ENCODE measurements around the gene ITGB1. TPM values are rescaled to one million over a fixed set of nuclear protein-coding genes. Genes with fewer than 3 reads are reported as not detected.
"Not testable (repeated sequence)": the region's sequence is repeated elsewhere in the genome, so short reads cannot be mapped to it uniquely, and the experiment has no call there.

Gene ITGB1
- total RNA-seq, 1 donor, result 2,201 TPM

- no peak overlapping the region for H3K4me3 ChIP-seq (ENCODE audit: low read depth, low read length)
- TF ChIP-seq CTCF (IDR thresholded peaks at IDR 0.05; ENCODE audit: insufficient read depth, low read length), result no peak
- no peak for DNase-seq (ENCODE audit: low read depth)
Observed at GRCh38 chr10:32995066-32995622, 37.1 kb upstream of the ITGB1 start.

- DNase-seq (ENCODE audit: low read depth); H3K4me3 ChIP-seq (ENCODE audit: low read depth, low read length): not testable (repeated sequence)
Observed at GRCh38 chr10:32994632-32995031, 36.6 kb upstream of the ITGB1 start.

GRCh38 chr10:32992310-32992709 lies 34.3 kb upstream of the ITGB1 start:
- not testable (repeated sequence) for H3K4me3 ChIP-seq (ENCODE audit: low read depth, low read length); DNase-seq (ENCODE audit: low read depth)

GRCh38 chr10:32990811-32991210 lies 32.8 kb upstream of the ITGB1 start:
- TF ChIP-seq CTCF (IDR thresholded peaks at IDR 0.05; ENCODE audit: insufficient read depth, low read length), result no peak
- DNase-seq (ENCODE audit: low read depth), result no peak
- H3K4me3 ChIP-seq (ENCODE audit: low read depth, low read length), result no peak overlapping the region

- DNase-seq (ENCODE audit: low read depth), result no peak
- no peak for TF ChIP-seq CTCF (IDR thresholded peaks at IDR 0.05; ENCODE audit: insufficient read depth, low read length)
- no peak overlapping the region for H3K4me3 ChIP-seq (ENCODE audit: low read depth, low read length)
Observed at GRCh38 chr10:32988604-32989003, 30.6 kb upstream of the ITGB1 start.

- TF ChIP-seq CTCF (IDR thresholded peaks at IDR 0.05; ENCODE audit: insufficient read depth, low read length), result no peak
- DNase-seq (ENCODE audit: low read depth), result no peak
Observed at GRCh38 chr10:32987172-32987571, 29.1 kb upstream of the ITGB1 start.

GRCh38 chr10:32985775-32986350 lies 27.8 kb upstream of the ITGB1 start:
- peak; percentile 87 for DNase-seq (ENCODE audit: low read depth)
- H3K4me3 ChIP-seq (ENCODE audit: low read depth, low read length), result no peak overlapping the region
- no peak for TF ChIP-seq CTCF (IDR thresholded peaks at IDR 0.05; ENCODE audit: insufficient read depth, low read length)

More at GRCh38 chr10:32987172-32987571, 29.1 kb upstream of the ITGB1 start:
- H3K4me3 ChIP-seq (ENCODE audit: low read depth, low read length), result no peak overlapping the region

GRCh38 chr10:32985341-32985764 lies 27.3 kb upstream of the ITGB1 start:
- H3K4me3 ChIP-seq (ENCODE audit: low read depth, low read length), result no peak overlapping the region
- DNase-seq (ENCODE audit: low read depth), result no peak
- no peak for TF ChIP-seq CTCF (IDR thresholded peaks at IDR 0.05; ENCODE audit: insufficient read depth, low read length)
